OCI-LY1 (cell line): ENCODE data around the gene SESN1.

Experiments
- CTCF ChIP-seq: fragments of 200-600 bp; sonication (generic), shearing (Covaris generic); IDR thresholded peaks from 2 replicates; pipeline ENCODE4 v1.5.1; 2017; ENCODE audit warnings: mild to moderate bottlenecking, antibody characterized with exemption, low read length, moderate library complexity, mixed read lengths
- EZH2 ChIP-seq: fragments of 200-600 bp; sonication (generic), shearing (Covaris generic); IDR thresholded peaks from 2 replicates; pipeline ENCODE4 v1.8.0; 2017; ENCODE audit warnings: borderline replicate concordance, mixed run types, mild to moderate bottlenecking, antibody characterized with exemption, low read length, moderate library complexity, mixed read lengths

- no peak for TF ChIP-seq CTCF
- TF ChIP-seq EZH2: no peak
These were observed 35.5 kb downstream of the SESN1 start for GRCh38 chr6:109059153-109059552.
